NCI-H146 treated with DMSO at 0.1 percent for 48 hours (cell line): Measurements from ENCODE around the gene RNASE2.
"Not testable (repeated sequence)": the region's sequence is repeated elsewhere in the genome, so short reads cannot be mapped to it uniquely, and the experiment has no call there.

Experiments used
- DNase-seq: peaks from one replicate; lab custom pipeline; 2025; ENCODE audit not compliant: unreplicated experiment; lab: John Stamatoyannopoulos, UW

The RNASE2 gene

GRCh38 chr14:20954736-20955537 is at the start of gene RNASE2:
Gene RNASE2 (plus strand): TSS chr14:20955487. CDS start chr14:20955772, 285 bp downstream.
- not testable (repeated sequence) for DNase-seq

- DNase-seq: no peak
Measured at GRCh38 chr14:20905676-20906075, 49.6 kb upstream of the RNASE2 start.

- no peak for DNase-seq
Measured at GRCh38 chr14:20907214-20907613, 48.1 kb upstream of the RNASE2 start.

GRCh38 chr14:20910822-20911221 is 44.5 kb upstream of the RNASE2 start:
- DNase-seq: not testable (repeated sequence)

- not testable (repeated sequence) for DNase-seq
Measured at GRCh38 chr14:20919038-20919756, 36.1 kb upstream of the RNASE2 start.

GRCh38 chr14:20923766-20924297 is 31.5 kb upstream of the RNASE2 start:
- DNase-seq: not testable (repeated sequence)

GRCh38 chr14:20934148-20934762 is 21.0 kb upstream of the RNASE2 start:
- DNase-seq: no peak

- DNase-seq: no peak
Measured at GRCh38 chr14:20935303-20935984, 19.8 kb upstream of the RNASE2 start.

GRCh38 chr14:20945146-20945545 is 10.1 kb upstream of the RNASE2 start:
- DNase-seq: not testable (repeated sequence)

- DNase-seq: not testable (repeated sequence)
Measured at GRCh38 chr14:20946707-20947106, 8.6 kb upstream of the RNASE2 start.

- DNase-seq: not testable (repeated sequence)
Measured at GRCh38 chr14:20955538-20955873, 219 bp downstream of the RNASE2 start.

GRCh38 chr14:20956376-20956976 is 1.2 kb downstream of the RNASE2 start:
- DNase-seq: no peak

- not testable (repeated sequence) for DNase-seq
Measured at GRCh38 chr14:20958946-20959345, 3.7 kb downstream of the RNASE2 start.

GRCh38 chr14:20969336-20969735 is 14.0 kb downstream of the RNASE2 start:
- no peak for DNase-seq

GRCh38 chr14:20970647-20970982 is 15.3 kb downstream of the RNASE2 start:
- no peak for DNase-seq

GRCh38 chr14:20970983-20971704 is 15.9 kb downstream of the RNASE2 start:
- DNase-seq: peak; percentile 57

- DNase-seq: no peak
Measured at GRCh38 chr14:20971705-20972021, 16.4 kb downstream of the RNASE2 start.

GRCh38 chr14:20973501-20973900 is 18.2 kb downstream of the RNASE2 start:
- no peak for DNase-seq

GRCh38 chr14:20976291-20976690 is 21.0 kb downstream of the RNASE2 start:
- no peak for DNase-seq

- no peak for DNase-seq
Measured at GRCh38 chr14:20978687-20979086, 23.4 kb downstream of the RNASE2 start.
